Sciatic nerve (tissue), 2 donors: ENCODE data around the gene IL1A. TPM values are rescaled to one million over a fixed set of nuclear protein-coding genes. Genes with fewer than 3 reads are reported as not detected.

Source experiments
- ATAC-seq: fragments of 200-7000 bp; cut with Tn5 transposase; one replicate; pipeline ENCODE4 v1.9.1; 2020; ENCODE audit warnings: mild to moderate bottlenecking, moderate library complexity
- DNase-seq: peaks from one replicate; pipeline ENCODE4 v3.0.0-alpha.2; 2020; ENCODE audit warnings: low spot score
- intact Hi-C: fragments of 100-400 bp; cut with DNase I; formaldehyde crosslinking; loops from one replicate; pipeline ENCODE4 v1.14.2; 2022
- total RNA-seq: library from RNA; stranded (reverse); fragmentation: NEBNext Ultra II Directional; extraction: Animal tissue kit (Norgen Biotek cat#: 25700); gene quantifications from one replicate; pipeline ENCODE4 v1.2.1, GENCODE V29; 2021
- donor health status: DM: no; HTN: no; CAD: no.
- donor health status: DM: no; HTN: no; CAD: no.

Gene IL1A
- total RNA-seq, 1 donor from 2014 or later: 0.18 TPM

GRCh38 chr2:112820343-112820742 is 36.0 kb upstream of the IL1A start:
- DNase-seq: no peak
- no peak for ATAC-seq
- intact Hi-C loops: no loop called here

DNA sequence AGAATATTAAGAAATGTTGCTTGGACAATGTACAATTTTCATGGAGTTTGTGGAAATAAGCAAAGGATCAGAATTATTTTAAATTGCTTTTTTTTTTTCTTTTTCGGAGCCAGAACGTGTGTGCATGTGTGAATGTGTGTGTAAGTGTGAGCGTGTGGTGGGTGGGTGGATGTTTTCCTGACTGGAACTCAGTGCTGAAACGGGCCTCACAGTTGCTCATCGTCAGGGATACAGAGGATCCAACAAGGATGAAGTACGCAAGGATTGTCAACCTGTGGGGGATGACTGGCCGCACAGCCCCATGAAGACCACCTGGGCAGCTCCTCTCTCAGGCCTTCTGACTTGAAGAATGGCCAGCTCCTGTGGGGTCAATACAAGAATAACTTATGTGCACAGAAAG is 34.8 kb upstream of the IL1A start:
- intact Hi-C loops: no loop called here
- ATAC-seq: no peak
- DNase-seq: no peak

DNA sequence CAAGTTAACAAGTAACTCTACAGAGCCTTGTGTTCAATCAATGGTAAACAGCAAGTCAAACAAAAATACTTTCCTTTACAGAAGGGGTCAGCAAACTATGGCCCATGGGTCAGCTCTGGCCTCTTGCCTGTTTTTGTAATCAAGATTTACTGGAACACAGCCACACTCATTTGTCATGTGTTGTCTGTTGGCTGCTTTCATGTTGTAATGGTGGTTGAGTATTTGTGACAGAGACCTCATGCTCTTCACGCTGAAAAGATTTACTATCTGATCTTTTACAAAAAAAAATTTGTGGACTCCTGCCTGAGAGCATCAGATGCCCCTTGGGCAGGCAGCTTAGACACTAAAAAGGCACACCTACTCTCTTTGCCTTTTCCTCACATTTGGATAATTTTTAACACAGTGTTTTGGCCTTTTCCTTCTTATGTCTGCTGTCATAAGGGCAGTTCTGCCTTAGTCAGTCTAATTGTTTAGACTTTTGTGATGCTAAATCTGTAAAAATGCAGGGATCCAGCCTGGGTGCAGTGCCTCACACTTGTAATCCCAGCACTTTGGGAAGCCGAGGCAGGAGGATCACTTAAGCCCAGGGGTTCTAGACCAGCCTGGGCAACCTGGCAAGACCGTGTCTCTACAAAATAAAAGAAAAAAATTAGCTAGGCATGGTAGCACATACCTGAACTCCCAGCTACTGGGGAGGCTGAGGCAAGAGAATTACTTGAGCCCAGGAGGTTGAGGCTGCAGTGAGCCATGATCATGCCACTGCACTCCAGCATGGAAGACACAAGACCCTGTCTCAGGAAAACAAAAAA is 34.0 kb upstream of the IL1A start:
- DNase-seq: no peak
- ATAC-seq: no peak
- intact Hi-C loops: no loop called here

DNA sequence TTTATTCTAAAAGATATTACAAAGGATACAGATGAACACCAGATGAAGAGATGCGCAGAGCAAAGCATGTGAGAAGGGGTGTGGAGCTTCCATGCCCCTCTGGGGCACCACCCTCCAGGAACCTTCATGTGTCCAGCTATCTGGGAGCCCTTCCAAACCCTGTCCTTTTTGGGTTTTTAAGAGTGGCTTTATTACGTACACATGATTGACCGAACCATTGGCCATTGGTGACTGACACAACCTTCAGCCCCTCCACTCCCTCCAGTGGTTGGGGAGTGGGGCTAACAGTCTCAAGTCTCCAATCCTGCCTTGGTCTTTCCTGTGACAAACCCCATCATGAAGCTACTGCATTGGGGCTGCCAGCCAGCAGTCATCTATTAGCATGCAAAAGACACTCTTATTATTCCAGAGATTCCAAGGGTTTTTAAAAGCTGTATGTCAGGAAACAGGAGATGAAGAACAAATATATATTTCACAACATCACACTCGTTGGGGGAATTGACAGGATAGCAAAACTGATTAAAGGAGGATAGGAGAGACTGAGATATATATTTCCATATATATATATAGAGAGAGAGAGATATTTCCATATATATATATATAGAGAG is 32.9 kb upstream of the IL1A start:
- no peak for ATAC-seq
- intact Hi-C loops: no loop called here

GRCh38 chr2:112814278-112814677 is 30.0 kb upstream of the IL1A start:
- DNase-seq (no peak), ATAC-seq (no peak)
- intact Hi-C loops: no loop called here

More for the DNA sequence above, 32.9 kb upstream of the IL1A start:
- no peak for DNase-seq

DNA sequence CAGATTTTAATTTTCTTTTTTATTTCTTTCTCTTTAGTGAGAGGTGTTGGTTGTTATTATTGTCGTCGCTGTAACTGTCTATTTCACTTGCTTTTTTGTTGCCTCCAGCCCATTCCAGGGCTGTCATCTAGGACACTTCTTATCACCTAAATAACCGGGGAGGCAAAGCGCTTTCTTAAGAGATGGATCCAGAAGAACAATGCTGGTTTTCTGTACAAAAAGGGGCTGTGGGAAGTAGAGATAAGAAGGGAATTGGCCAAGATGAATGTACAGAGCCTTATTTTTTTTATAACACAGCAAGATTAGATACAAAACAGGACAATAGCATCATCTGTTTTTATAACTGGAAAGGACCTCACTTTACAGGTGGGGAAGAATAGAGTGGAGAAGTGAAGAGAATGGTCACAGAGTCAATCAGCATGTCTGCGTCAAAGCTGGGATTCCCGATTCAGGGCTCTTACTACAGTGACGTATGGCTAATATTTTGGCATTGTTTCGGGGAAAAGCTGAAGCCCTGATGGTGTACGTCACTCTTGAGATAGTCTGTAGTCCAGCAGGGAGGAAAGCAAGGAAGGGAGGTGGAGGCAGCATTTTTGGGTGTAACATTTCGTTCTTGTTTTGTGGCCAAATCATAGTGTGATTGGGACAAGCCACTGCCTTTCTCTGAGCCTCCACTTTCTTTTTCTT is 29.1 kb upstream of the IL1A start:
- ATAC-seq (no peak), DNase-seq (no peak)
- intact Hi-C loops: no loop called here

GRCh38 chr2:112812318-112813267 is 28.3 kb upstream of the IL1A start:
- ATAC-seq (no peak), DNase-seq (no peak)
- intact Hi-C loops: loop anchor here (1.0 kb wide), 1 partner anchor 30 kb away; no protein-coding TSS in a partner anchor

- DNase-seq: no peak
- ATAC-seq: peak; percentile 45
- intact Hi-C loops: loop anchor here (1.0 kb wide), 1 partner anchor 30 kb away; no protein-coding TSS in a partner anchor
Observed at GRCh38 chr2:112811841-112812306, 27.6 kb upstream of the IL1A start.

- intact Hi-C loops: no loop called here
- DNase-seq: no peak
- ATAC-seq: no peak
Observed at GRCh38 chr2:112811276-112811831, 27.1 kb upstream of the IL1A start.

- no peak for DNase-seq
- intact Hi-C loops: no loop called here
- ATAC-seq: no peak
Observed at GRCh38 chr2:112809112-112809511, 24.8 kb upstream of the IL1A start.

DNA sequence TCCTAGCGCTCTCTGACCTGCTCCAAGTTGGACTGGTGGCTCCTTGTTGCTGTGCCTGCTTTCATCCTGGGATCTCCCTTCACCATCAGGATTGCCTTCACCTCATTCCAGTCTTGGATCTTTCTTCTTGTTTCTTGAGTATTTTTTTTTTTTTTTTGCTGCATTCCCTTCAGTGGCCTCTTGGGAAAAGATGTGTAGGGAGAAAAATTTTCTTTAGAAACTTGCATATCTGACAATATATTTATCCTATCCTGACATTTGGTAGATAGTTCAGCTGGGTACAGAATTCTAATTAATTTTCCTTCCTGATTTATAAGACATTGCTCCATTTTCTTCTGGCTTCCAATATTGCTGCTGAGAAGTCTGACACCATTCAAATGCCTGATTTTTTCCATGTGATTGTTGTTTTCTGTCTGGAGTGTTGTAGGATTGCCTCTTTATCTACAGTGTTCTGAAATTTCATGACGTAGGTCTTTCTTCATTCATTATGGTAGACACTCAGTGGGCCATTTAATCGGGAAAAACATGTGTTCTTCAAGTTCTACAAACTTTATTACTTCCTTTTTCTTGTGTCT is 23.0 kb upstream of the IL1A start:
- no peak for DNase-seq
- intact Hi-C loops: no loop called here
- no peak for ATAC-seq

GRCh38 chr2:112805542-112805941 is 21.2 kb upstream of the IL1A start:
- intact Hi-C loops: no loop called here
- no peak for DNase-seq
- no peak for ATAC-seq

GRCh38 chr2:112803691-112804521 is 19.6 kb upstream of the IL1A start:
- DNase-seq: no peak
- intact Hi-C loops: no loop called here
- ATAC-seq: no peak

- intact Hi-C loops: no loop called here
- no peak for ATAC-seq
- no peak for DNase-seq
Observed at GRCh38 chr2:112800881-112801583, 16.7 kb upstream of the IL1A start.

GRCh38 chr2:112798979-112799975 is 15.0 kb upstream of the IL1A start:
- ATAC-seq: no peak
- no peak for DNase-seq
- intact Hi-C loops: no loop called here

DNA sequence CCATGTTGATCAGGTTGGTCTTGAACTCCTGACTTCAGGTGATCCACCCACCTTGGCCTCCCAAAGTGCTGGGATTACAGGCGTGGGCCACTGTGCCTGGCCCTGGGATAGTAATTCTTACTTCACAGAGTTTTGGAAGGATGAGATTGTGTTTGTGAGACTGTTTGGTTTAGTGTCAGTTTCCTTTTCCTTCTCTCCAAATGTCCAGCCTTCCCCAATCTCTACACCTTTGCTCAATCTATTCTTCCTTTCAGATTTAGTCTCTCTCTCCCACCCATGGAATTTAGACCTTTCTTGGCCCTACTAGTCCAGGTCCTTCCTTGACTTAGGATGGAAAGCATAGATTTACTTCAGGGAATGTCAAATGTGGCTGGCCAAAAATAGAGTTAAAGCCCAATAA is 12.2 kb upstream of the IL1A start:
- no peak for ATAC-seq
- intact Hi-C loops: no loop called here
- no peak for DNase-seq
